ENCODE results near the gene ZNF33A. TPM values are rescaled to one million over a fixed set of nuclear protein-coding genes. Genes with fewer than 3 reads are reported as not detected.

The ZNF33A gene
- total RNA-seq, 3 donors from 2014 or later, result 25.4 to 73.6 (median 34.7) TPM

GRCh38 chr10:38025283-38025682 is 14.8 kb downstream of the ZNF33A start:
- no peak overlapping the region for H3K27ac ChIP-seq
- TF ChIP-seq, protein P1, sequence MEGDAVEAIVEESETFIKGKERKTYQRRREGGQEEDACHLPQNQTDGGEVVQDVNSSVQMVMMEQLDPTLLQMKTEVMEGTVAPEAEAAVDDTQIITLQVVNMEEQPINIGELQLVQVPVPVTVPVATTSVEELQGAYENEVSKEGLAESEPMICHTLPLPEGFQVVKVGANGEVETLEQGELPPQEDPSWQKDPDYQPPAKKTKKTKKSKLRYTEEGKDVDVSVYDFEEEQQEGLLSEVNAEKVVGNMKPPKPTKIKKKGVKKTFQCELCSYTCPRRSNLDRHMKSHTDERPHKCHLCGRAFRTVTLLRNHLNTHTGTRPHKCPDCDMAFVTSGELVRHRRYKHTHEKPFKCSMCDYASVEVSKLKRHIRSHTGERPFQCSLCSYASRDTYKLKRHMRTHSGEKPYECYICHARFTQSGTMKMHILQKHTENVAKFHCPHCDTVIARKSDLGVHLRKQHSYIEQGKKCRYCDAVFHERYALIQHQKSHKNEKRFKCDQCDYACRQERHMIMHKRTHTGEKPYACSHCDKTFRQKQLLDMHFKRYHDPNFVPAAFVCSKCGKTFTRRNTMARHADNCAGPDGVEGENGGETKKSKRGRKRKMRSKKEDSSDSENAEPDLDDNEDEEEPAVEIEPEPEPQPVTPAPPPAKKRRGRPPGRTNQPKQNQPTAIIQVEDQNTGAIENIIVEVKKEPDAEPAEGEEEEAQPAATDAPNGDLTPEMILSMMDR (IDR thresholded peaks at IDR 0.05), result no peak
- no peak for TF ChIP-seq POLR2AphosphoS5 (IDR thresholded peaks at IDR 0.05)
- TF ChIP-seq POLR2A (IDR thresholded peaks at IDR 0.05), result no peak
- no peaks in the 10 kb centered on the region for H3K27me3 ChIP-seq
- no peak overlapping the region for H3K4me3 ChIP-seq
- H3K4me1 ChIP-seq, result no peaks in the 10 kb centered on the region
- H3K36me3 ChIP-seq, result no peaks in the 10 kb centered on the region
- intact Hi-C loops (cut with DNase I; ENCODE audit: low total_unique reads), result no loop called here
- no peak for DNase-seq (ENCODE audit: low spot score in 2 of 2)
- H3K9me3 ChIP-seq, result no peaks in the 10 kb centered on the region

- Histone ChIP-seq H3K9me3 (no peaks in the 10 kb centered on the region), H3K36me3 (no peaks in the 10 kb centered on the region), H3K27me3 (no peaks in the 10 kb centered on the region), H3K27ac (no peak overlapping the region), H3K4me3 (no peak overlapping the region), H3K4me1 (no peaks in the 10 kb centered on the region)
- DNase-seq (ENCODE audit: low spot score in 2 of 2), result no peak
- intact Hi-C loops (cut with DNase I; ENCODE audit: low total_unique reads), result no loop called here
- no peak for TF ChIP-seq POLR2AphosphoS5 (IDR thresholded peaks at IDR 0.05)
- TF ChIP-seq, protein P1 (IDR thresholded peaks at IDR 0.05), result no peak
- no peak for TF ChIP-seq POLR2A (IDR thresholded peaks at IDR 0.05)
These were observed 17.5 kb downstream of the ZNF33A start for GRCh38 chr10:38027986-38028385.

GRCh38 chr10:38032886-38033285 is 22.4 kb downstream of the ZNF33A start:
- Histone ChIP-seq H3K4me3 (no peak overlapping the region), H3K27me3 (no peaks in the 10 kb centered on the region), H3K36me3 (no peaks in the 10 kb centered on the region), H3K9me3 (no peaks in the 10 kb centered on the region), H3K4me1 (no peaks in the 10 kb centered on the region), H3K27ac (peak overlapping the region in 1 of 2 donors; percentile 84)
- intact Hi-C loops (cut with DNase I; ENCODE audit: low total_unique reads), result no loop called here
- DNase-seq (ENCODE audit: low spot score in 2 of 2), result no peak
- TF ChIP-seq, protein P1 (IDR thresholded peaks at IDR 0.05), result no peak
- no peak for TF ChIP-seq POLR2A (IDR thresholded peaks at IDR 0.05)
- no peak for TF ChIP-seq POLR2AphosphoS5 (IDR thresholded peaks at IDR 0.05)

GRCh38 chr10:38038107-38038931 is 27.8 kb downstream of the ZNF33A start:
- Histone ChIP-seq H3K27ac (no peak overlapping the region), H3K27me3 (no peaks in the 10 kb centered on the region), H3K9me3 (no peaks in the 10 kb centered on the region), H3K4me1 (no peaks in the 10 kb centered on the region), H3K4me3 (no peak overlapping the region), H3K36me3 (no peaks in the 10 kb centered on the region)
- no peak for DNase-seq (ENCODE audit: low spot score in 2 of 2)
- intact Hi-C loops (cut with DNase I; ENCODE audit: low total_unique reads), result loop anchor here (2.0 kb wide), 1 partner anchor 60 kb away; no protein-coding TSS in a partner anchor
- TF ChIP-seq POLR2AphosphoS5 (IDR thresholded peaks at IDR 0.05) (no peak), POLR2A (IDR thresholded peaks at IDR 0.05) (no peak)
- TF ChIP-seq, protein P1 (IDR thresholded peaks at IDR 0.05), result no peak

DNA sequence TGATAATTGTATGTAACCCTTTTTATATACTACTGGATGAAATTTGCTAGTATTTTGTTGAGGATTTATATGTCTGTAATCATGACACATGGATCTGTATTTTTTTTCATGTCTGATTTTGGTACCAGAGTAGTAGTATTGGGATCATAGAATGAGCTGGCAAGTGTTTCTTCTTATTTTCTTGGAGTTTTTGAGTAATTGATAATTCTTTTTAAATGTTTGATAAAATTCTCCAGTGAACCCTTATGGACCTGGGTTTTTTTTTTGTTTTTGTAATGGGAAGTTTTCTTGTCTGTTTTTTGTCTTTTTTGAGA is 28.4 kb downstream of the ZNF33A start:
- H3K27ac ChIP-seq, result no peak overlapping the region
- DNase-seq (ENCODE audit: low spot score in 2 of 2), result no peak
- no peaks in the 10 kb centered on the region for H3K9me3 ChIP-seq
- no peaks in the 10 kb centered on the region for H3K36me3 ChIP-seq
- intact Hi-C loops (cut with DNase I; ENCODE audit: low total_unique reads), result loop anchor here (2.0 kb wide), 1 partner anchor 60 kb away; no protein-coding TSS in a partner anchor
- TF ChIP-seq, protein P1 (IDR thresholded peaks at IDR 0.05), result no peak
- TF ChIP-seq POLR2A (IDR thresholded peaks at IDR 0.05) (no peak), POLR2AphosphoS5 (IDR thresholded peaks at IDR 0.05) (no peak)
- no peak overlapping the region for H3K4me3 ChIP-seq
- no peaks in the 10 kb centered on the region for H3K4me1 ChIP-seq
- H3K27me3 ChIP-seq, result no peaks in the 10 kb centered on the region
